ENCODE results near the gene OPCML.

OPCML gene

GRCh38 chr11:133224271-133224670, 308.0 kb downstream of the OPCML start:
- no peak for DNase-seq

DNA sequence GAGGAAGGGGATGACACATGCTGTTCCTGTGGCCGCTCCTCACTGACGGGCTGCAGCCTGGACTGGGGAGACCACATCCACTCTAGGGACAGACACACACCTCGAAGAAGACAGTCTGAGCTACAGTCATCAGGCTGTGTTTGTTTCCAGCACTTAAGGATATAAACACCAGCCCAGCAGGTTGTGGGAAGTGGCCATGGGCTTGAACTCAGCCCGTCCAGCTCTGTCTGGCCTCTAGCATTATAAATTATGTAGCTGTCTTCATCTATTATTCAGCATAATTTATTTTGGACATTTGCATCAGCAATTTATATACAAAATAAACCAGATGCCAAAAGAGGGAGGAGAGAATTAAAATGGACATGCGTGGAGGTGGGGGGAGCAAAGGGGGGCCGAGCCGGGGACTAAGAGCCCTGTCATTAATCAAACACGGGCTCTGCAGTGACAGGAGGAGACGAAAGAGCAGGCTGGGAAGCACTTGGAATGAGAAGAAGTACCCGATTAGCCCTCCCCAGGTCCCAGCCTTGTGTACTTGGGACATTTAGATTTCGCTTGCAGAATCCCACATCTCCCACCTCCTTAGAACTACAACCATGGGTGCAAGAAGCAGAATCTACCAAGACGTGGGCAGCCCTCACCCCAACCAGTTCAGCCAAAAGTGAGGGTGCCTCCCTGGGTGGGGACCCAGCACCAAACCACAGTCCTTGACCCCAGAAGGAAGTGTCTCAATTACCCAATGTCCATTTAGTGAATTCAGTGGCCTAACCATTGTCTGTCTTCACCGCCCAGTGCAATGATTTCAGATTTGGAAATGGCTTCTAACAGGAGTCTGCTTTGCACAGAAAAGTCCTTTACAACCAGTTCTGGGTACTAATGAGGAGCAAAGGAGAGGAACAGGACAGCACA, 309.6 kb downstream of the OPCML start:
- no peak for DNase-seq

DNA sequence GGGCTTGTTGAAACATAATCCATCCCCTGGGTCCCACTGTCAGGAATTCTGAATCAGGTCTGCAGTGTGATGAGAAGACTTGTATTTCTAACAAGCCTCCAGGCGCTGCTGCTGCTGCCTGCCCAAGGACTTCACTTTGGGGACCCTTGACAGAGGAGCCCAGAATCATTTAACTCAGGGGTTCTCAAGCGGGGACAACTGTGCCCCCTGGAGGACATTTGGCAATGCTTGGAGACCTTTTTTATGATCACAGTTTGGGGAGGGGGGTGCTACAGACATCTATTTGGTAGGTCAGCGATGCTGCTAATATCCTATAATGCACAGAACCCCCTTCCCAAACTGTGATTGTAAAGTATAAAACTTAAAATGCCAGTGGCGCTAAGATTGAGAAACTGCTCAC, 312.8 kb downstream of the OPCML start:
- no peak for DNase-seq

GRCh38 chr11:133216813-133217212, 315.5 kb downstream of the OPCML start:
- no peak for DNase-seq

- no peak for DNase-seq
These were observed 316.6 kb downstream of the OPCML start for GRCh38 chr11:133215596-133216230.

DNA sequence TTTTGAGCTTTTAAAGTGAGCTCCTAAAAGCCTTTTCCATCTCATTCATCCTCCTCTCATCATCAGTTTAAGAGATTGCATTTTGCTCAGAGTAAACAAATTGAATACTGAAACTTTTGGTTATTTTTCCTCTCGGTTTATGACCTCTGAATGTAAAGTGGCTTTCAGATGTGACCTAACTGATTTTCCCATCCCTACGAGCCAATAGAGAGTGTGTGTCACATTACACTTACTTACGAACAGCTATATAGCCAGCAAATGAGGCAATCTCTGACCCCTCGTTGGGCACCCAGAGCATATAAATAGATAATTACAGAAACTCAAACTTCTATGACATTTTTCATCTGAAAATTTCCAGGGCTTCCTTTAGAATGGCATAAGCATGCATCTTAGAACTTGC, 317.7 kb downstream of the OPCML start:
- no peak for DNase-seq

DNA sequence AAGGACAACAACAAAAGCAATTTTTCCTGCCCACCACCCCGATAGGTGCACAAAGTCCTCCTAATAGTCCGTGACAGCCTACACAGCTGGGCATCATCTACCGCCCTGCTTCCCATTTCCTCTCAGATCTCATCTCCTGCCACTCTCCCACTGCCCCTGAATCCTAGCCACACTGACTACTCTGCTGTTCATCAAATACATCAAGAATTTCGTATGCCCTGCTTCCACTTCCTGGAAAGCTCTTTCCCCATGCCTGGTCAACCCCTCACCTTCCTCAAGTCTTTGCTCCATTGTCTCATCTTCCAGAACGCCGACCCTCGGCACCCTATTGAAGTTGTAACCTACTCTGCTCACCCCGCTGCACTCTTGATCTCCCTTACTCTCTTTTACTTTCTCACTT, 320.1 kb downstream of the OPCML start:
- no peak for DNase-seq

DNA sequence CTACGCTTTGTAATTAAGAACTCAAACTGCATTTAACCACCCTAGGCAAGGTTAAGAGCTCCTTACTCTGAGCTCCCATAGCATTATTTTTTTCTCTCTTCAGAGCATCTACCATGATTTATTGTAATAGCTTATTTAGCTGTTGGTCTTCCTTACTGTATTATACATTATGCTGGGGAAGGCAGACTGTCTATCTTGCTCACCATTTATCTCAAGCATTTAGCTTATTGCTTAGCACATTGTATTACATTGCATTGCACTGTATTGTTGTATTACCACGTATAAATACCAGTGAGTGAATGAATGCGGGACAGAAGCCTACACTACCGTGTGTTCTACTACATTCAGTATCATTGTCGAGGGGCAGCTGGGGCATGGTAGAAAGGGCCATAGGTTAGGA, 324.3 kb downstream of the OPCML start:
- no peak for DNase-seq

DNA sequence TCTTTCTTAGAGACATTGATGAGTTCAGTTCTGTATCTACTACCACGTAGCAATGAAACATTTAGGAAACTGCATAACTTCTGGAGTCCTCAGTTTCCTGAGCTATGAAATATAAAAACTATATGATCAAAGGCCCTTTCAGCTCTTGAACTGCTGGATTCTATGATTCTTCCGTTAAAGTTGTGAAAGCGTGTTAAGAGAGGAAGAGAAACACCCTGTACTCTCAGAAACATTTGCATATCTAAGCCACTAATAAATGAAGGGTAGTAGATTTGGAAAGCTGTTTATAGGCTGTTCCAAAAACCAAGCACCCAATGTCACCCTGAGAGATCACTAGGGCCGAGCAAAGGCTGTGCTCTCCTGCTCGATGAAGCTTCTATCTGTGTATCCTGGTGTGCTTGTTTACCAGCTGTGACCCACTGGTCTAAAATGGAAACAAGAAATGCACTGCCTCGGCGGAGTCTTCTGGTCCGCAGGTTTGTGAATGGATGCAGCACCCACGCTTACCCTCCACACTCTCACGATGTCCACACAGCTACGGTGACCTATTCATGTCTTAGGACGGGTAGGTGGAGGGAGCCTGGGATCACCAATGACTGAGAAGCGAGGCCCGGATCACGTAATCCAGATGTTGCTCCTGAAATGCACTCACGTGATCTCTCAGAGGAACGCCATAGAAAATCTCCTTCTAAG, 325.8 kb downstream of the OPCML start:
- no peak for DNase-seq

- DNase-seq, result no peak
These were observed 328.1 kb downstream of the OPCML start for GRCh38 chr11:133204158-133204557.

DNA sequence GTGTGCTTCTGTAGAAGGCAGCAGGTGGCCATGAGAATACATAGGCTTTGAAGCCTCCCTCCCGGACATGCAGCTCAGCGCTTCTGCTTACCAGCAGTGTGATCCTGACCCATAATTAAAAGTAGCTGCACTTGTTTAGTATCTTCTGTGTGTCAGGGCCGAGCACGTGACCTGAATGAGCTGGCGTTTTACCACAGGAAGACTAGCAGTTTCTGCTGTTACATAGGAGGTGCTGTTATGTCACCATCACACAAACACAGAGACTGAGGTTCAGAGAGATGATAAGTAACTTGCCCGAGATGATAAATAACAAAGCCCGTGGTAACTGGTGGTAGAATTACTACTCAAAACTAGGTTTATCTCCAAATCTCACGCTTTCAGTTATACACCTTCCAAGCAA, 329.5 kb downstream of the OPCML start:
- no peak for DNase-seq

GRCh38 chr11:133198438-133198837, 333.9 kb downstream of the OPCML start:
- DNase-seq, result no peak

DNA sequence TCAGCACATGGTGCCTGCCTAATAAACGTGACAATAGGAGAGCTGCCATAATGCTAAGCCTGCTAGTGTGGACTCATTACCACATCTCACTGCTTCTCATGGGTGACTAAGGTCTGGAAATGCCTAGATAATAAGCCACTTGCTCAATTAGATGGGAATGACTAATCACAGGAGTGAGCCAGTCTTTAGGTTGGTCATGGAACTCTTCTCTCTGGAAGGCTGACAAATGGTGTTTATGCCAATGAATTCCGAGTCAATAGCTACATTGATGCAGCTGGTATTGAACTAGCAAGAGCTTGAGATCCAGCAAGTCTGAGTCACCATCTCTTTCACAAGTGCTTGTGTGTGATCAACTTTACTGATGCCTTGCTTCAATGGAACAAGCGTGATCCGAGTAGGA, 334.9 kb downstream of the OPCML start:
- no peak for DNase-seq

DNA sequence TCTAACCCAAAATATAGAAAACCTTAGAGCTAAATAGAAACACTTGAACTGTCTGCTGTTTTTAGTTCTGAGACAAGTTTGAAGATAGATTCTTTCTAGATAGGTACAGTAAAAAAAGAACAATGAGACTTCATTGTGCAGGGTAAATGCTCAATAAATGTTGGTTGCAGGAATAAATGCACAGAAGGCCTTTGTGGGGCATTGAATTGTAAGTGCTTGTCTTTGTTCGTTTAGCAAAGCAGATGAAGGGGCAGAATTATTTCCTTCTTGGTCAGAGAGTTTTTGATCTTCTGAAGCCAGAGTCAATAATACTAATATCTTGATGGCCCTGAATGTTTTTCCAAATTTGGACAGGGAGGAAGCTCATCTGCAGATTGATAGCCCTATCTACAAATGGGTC, 340.4 kb downstream of the OPCML start:
- DNase-seq, result no peak

DNA sequence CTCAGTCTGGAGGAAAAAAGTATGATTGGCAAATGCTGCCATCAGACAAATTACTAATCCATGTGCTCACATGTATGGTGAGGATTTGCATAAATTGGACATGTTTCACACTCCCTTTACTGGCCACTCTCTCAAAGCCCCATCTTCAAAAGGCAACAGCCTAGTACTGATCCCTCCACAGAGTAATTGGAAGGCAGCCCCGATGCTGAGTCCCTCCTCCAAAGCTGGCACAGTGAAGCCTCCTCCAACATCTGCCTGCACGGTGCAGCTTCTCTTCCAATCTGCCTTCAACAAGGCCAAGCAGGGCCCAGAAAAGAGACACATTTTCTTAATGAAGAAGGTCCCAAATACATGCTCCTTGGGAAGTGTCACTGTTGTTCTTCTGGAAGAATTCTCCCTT, 350.6 kb downstream of the OPCML start:
- DNase-seq, result no peak

DNA sequence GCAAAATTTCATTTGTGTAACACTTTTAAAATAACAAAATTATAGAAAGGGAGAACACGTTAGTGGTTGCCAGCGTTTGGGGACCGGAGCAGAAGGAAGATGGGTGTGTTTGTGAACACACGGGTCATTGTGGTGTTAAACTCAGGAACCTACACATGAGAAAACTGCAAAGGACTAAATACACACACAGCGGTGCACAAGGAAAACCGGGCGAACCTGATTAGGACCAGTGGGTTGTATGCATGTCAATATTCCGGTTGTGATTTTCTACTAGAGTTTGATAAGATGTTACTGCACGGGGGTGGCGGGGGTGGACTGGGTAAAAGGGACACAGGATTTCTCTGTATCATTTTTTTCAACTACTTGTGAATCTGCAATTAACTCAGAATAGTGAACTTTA, 351.2 kb downstream of the OPCML start:
- DNase-seq, result no peak

- no peak for DNase-seq
These were observed 352.1 kb downstream of the OPCML start for GRCh38 chr11:133180201-133180600.

GRCh38 chr11:133176748-133177147, 355.6 kb downstream of the OPCML start:
- DNase-seq, result no peak

GRCh38 chr11:133175103-133175502, 357.2 kb downstream of the OPCML start:
- no peak for DNase-seq

GRCh38 chr11:133173810-133174412, 358.4 kb downstream of the OPCML start:
- no peak for DNase-seq

DNA sequence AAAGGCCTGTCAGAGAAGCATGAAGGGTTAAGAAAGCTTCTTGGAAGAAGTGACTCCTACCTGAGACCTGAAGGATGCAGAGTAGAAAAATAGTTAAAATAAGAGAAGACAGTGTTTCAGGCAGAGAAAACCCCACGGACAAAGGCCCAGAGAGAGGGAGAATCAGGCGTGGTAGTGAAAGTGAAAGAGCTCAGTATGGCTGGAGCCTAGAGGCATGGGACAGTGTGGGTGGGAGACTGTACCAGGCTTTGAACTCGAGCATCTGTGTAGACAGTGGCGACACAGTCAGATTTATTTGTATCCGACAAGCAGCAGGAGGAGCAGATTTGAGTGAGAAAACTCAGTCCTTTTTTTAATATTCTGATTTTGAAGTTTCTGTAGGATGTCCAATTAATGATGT, 360.0 kb downstream of the OPCML start:
- no peak for DNase-seq

DNA sequence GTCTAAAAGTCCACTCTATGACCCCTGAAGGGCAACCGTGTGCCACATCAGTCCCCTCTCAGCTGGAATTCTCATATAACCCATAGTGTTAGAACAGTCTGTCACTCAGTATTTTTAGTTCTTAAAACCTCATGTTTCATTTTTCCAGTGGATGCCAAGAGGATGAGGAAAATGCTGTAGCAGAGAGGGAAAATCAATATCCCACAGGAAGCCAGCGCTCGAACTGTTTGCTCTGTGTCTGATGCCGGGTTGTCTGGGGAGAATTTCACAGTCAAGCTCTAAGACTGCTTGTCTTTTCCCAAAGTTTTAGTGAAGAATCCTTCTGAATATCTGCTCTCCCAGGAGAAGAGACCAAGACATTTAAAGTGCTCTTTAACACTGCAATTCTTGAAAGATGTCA, 360.9 kb downstream of the OPCML start:
- DNase-seq, result no peak

- no peak for DNase-seq
These were observed 364.3 kb downstream of the OPCML start for GRCh38 chr11:133168016-133168415.
